ENCODE data around the gene C6orf47.

GRCh38 chr6:31614075-31614619 is 46.4 kb downstream of the C6orf47 start:
- no peak for TF ChIP-seq CTCF (IDR thresholded peaks at IDR 0.05)
- no peak for TF ChIP-seq POLR2AphosphoS5 (IDR thresholded peaks at IDR 0.05)
- no peak for TF ChIP-seq POLR2A (IDR thresholded peaks at IDR 0.05)
- TF ChIP-seq EP300 (IDR thresholded peaks at IDR 0.05), result no peak

Data from sigmoid colon (tissue), 4 donors.